ENCODE results near the gene EIPR1.
"Not testable (repeated sequence)": the region's sequence is repeated elsewhere in the genome, so short reads cannot be mapped to it uniquely, and the experiment has no call there.

The EIPR1 gene

DNA sequence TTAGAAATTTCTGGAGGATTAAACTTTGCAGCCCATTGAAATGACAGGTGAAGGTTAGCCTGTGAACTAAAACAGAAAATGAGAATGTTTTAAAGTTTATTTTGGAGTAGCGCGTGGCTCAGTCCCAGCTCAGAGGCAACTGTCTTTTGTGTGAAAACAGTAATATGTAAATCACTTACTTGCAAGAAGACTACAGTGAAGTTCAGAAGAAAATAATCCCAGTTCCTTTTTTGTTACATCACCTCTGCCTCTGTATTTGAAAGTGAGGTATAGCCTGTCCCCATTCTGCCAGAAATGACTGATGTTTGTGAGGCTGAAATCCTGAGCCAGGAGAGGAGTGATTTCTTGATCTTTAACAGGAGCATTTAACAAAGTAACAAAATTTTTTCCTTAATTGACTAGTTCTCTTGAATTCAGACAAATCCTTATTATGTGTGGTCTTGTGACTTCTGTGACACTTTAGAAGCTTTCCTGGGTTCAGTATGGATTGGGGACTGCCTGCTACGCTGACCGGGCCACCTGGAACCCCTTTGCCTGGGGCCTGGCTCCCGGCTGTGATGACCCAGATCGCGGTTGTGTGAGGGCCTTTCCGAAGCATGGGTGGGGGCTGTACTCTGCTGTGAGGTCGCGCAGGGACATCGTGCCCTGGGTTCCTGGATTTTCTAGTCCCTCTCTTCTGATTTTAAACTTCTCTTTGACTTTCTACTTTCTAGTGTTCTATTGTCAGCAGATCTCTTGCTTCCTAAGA is 26.1 kb upstream of the EIPR1 start:
- DNase-seq (ENCODE audit: low read depth in 2 of 3, low spot score in 1 of 3): no peak

- DNase-seq (ENCODE audit: low read depth in 2 of 3, low spot score in 1 of 3): no peak
Observed at GRCh38 chr2:3399829-3400228, 22.2 kb upstream of the EIPR1 start.

DNA sequence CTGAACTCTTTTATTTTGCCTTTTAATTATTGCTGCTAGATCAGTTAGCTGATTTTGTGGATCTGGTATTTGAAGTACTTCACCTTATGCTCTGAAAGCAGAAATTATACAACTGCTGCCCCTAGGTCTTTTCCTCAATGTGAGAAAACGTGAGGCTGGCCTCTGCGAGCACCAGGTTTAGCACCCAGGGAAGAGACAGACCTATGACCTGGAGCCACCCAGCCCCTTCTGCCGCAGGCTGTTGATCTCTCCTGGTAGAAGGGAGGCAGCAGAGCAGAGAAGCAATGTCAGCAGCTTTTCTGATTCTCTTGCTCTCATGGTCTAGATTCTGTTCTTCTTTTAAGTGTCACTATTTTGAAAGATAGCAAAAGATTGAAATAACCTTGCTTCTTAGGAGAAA is 21.8 kb upstream of the EIPR1 start:
- DNase-seq (ENCODE audit: low read depth in 2 of 3, low spot score in 1 of 3): no peak

GRCh38 chr2:3398857-3399256 is 21.2 kb upstream of the EIPR1 start:
- no peak for DNase-seq (ENCODE audit: low read depth in 2 of 3, low spot score in 1 of 3)

GRCh38 chr2:3396920-3397559 is 19.4 kb upstream of the EIPR1 start:
- no peak for DNase-seq (ENCODE audit: low read depth in 2 of 3, low spot score in 1 of 3)

DNA sequence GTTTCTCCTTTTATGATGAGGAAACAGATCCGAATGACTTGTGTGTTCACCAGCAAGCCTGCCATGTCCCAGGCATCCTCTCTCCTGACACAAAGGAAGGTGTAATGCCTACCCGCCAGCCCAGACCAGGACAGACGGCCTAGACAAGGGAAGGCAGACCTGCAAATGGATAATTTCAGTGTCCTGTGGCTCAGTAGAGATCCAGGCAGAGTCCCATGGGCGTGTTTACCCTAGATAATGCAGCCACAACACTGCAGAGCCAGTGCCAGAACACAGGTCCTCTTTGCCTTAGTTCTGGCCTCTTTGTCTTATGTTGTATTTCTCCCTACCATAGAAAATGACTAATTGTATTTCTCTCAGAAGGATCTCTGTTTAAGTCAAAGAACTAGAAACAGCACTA is 14.6 kb upstream of the EIPR1 start:
- no peak for DNase-seq (ENCODE audit: low read depth in 2 of 3, low spot score in 1 of 3)

- DNase-seq (ENCODE audit: low read depth in 2 of 3, low spot score in 1 of 3): no peak
Observed at GRCh38 chr2:3390041-3390440, 12.4 kb upstream of the EIPR1 start.

- DNase-seq (ENCODE audit: low read depth in 2 of 3, low spot score in 1 of 3): no peak
Observed at GRCh38 chr2:3389193-3389592, 11.6 kb upstream of the EIPR1 start.

GRCh38 chr2:3388412-3388738 is 10.8 kb upstream of the EIPR1 start:
- DNase-seq (ENCODE audit: low read depth in 2 of 3, low spot score in 1 of 3): no peak

- DNase-seq (ENCODE audit: low read depth in 2 of 3, low spot score in 1 of 3): no peak
Observed at GRCh38 chr2:3387644-3388411, 10.2 kb upstream of the EIPR1 start.

- no peak for DNase-seq (ENCODE audit: low read depth in 2 of 3, low spot score in 1 of 3)
Observed at GRCh38 chr2:3387011-3387410, 9.4 kb upstream of the EIPR1 start.

DNA sequence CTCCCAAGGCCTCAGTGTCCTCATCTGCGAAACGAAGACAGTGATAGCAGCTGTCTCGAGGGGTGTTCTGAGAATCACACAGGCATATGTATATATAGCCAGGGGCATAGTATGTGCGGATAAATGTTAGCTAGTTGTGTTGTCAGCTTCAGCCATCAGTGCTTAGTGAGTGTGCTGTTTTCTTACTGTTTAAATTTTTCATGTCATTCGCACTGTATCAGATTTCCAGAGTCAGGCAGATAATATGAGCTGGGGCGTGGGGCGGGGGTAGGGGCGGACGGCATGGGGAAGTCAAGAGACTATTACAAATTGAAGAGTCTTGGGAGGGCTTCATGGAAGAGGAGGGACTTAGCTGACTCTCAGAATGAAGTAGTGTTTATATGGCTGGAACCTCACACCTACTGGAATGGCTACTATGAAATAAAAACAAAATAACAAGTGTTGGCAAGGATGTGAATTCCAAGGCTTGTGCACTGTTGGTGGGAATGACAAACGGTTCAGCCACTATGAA is 8.9 kb upstream of the EIPR1 start:
- DNase-seq (ENCODE audit: low read depth in 2 of 3, low spot score in 1 of 3): no peak

GRCh38 chr2:3379647-3380534 is 2.3 kb upstream of the EIPR1 start, which contains the start of gene TRAPPC12:
Gene TRAPPC12, plus strand, starts transcription at chr2:3379694. Its CDS starts 7,930 bp downstream, at chr2:3387624.
- peak; percentile 89 to 92 (median 90) for DNase-seq (ENCODE audit: low read depth in 2 of 3, low spot score in 1 of 3)

- no peak for DNase-seq (ENCODE audit: low read depth in 2 of 3, low spot score in 1 of 3)
Observed at GRCh38 chr2:3379339-3379646, 1.7 kb upstream of the EIPR1 start.

DNA sequence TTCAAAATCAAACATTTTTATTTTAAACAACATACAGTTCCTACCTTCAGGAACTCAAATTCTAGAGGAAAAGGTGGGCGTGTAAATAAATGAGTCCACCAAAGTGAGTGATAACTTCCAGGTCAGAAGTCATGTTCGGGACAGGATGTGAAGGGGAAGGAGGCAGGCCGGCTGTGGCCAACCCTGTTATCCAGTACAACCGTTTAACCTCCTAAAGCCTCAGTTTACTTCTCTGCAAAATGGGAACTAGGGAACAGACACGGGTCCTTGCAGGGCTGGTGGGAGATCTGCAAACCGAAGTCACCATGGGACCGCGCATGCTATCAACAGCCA is 373 bp downstream of the EIPR1 start:
- DNase-seq (ENCODE audit: low read depth in 2 of 3, low spot score in 1 of 3): peak in 2 of 3 donors; percentile 25 to 37

DNA sequence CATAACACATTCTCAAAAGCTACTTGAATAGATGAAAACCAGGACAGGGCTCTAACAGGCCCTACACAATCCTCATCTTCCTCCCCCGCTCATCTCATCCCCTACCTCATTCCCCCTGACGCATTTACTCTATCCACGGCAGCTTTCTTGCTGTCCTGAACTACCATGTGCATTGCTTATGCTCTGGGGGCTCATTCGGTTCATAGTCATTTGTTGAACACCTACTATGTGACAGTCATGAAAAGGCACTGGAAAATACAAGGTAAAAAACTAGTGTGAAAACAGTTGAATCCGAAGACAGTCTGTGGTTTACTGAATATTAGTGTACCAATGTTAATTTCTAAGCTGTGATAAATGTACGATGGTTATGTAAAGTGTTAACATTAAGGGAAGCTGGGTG is 797 bp downstream of the EIPR1 start:
- DNase-seq (ENCODE audit: low read depth in 2 of 3, low spot score in 1 of 3): no peak

DNA sequence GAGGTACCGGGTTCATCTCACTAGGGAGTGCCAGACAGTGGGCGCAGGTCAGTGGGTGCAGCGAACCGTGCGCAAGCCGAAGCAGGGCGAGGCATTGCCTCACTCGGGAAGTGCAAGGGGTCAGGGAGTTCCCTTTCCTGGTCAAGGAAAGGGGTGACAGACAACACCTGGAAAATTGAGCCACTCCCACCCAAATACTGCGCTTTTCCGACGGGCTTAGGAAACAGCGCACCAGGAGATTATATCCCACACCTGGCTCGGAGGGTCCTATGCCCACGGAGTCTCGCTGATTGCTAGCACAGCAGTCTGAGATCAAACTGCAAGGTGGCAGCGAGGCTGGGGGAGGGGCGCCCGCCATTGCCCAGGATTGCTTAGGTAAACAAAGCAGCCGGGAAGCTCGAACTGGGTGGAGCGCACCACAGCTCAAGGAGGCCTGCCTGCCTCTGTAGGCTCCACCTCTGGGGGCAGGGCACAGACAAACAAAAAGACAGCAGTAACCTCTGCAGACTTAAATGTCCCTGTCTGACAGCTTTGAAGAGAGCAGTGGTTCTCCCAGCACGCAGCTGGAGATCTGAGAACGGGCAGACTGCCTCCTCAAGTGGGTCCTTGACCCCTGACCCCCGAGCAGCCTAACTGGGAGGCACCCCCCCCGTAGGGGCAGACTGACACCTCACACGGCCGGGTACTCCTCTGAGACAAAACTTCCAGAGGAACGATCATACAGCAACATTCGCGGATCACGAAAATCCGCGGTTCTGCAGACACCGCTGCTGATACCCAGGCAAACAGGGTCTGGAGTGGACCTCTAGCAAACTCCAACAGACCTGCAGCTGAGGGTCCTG is 8.1 kb downstream of the EIPR1 start:
- DNase-seq (ENCODE audit: low read depth in 2 of 3, low spot score in 1 of 3): not testable (repeated sequence)

DNA sequence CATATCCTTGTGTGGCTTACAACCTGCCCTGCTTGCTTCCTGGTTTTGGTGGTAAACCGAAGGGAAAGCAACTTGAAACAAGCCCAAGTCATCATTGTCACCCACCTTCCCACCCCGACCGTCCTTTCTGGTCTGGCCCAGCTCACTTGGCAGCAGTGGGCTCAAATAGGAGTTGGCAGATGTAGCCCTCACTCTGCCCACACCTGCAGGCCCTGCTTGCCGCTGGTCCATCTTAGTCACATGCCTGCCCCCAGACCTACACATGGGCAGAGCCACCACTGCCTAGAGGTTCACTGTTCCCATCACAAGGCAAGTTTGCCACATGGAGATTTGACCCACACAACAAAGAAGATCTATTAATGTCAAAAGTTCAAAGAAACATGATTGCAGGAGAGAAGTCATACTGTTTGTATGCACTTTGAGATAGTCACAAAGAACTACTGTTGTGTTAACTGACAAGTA is 9.3 kb downstream of the EIPR1 start:
- no peak for DNase-seq (ENCODE audit: low read depth in 2 of 3, low spot score in 1 of 3)

DNA sequence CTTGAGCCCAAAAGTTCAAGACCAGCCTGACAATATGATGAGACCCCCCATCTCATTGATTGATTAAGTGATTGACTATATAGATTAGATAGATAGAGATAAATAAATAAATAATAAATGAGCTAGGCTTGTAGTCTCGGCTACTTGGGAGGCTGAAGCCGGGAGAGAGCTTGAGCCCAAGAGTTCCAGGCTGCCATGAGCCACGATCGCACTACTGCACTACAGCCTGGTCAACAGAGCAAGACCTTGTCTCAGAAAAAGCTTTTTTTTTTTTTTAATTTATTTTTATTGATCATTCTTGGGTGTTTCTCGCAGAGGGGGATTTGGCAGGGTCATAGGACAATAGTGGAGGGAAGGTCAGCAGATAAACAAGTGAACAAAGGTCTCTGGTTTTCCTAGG is 12.4 kb downstream of the EIPR1 start:
- no peak for DNase-seq (ENCODE audit: low read depth in 2 of 3, low spot score in 1 of 3)
